SU-DHL-6 (cell line): ENCODE results near the gene DYNC1LI1.

Source experiments
- H2AFZ ChIP-seq: fragments of 200-600 bp; sonication (generic); 2 replicates; pipeline ENCODE4 v1.6.1; 2014; ENCODE audit warnings: low read depth, mild to moderate bottlenecking, moderate library complexity, mixed read lengths, antibody characterized with exemption, low read length; ENCODE audit not compliant: severe bottlenecking
- H3F3A ChIP-seq: fragments of 200-600 bp; shearing (Covaris generic); 2 replicates; pipeline ENCODE4 v1.6.0; 2016; ENCODE audit warnings: antibody characterized with exemption, mild to moderate bottlenecking; ENCODE audit not compliant: insufficient read depth
- H3K27ac ChIP-seq: fragments of 200-600 bp; sonication (generic); 2 replicates; pipeline ENCODE4 v1.5.1; 2016; ENCODE audit warnings: low read depth, mild to moderate bottlenecking, low read length, moderate library complexity, mixed read lengths
- H3K27me3 ChIP-seq: fragments of 200-600 bp; sonication (generic), shearing (Covaris generic); 2 replicates; pipeline ENCODE4 v1.6.0; 2014; ENCODE audit warnings: mild to moderate bottlenecking, low read length
- H3K36me3 ChIP-seq: fragments of 200-600 bp; sonication (generic); 2 replicates; pipeline ENCODE4 v1.6.1; 2014; ENCODE audit warnings: mild to moderate bottlenecking, low read length, mixed read lengths
- H3K4me2 ChIP-seq: fragments of 300-600, 200-600 bp; shearing (Covaris generic), sonication (generic); 2 replicates; pipeline ENCODE4 v1.6.0; 2014; ENCODE audit warnings: low read length, low read depth, mild to moderate bottlenecking; ENCODE audit not compliant: poor library complexity, severe bottlenecking
- H3K4me3 ChIP-seq: fragments of 200-600 bp; sonication (generic); 2 replicates; pipeline ENCODE4 v1.5.1; 2014; ENCODE audit warnings: antibody characterized with exemption, low read length, mild to moderate bottlenecking, mixed read lengths; ENCODE audit not compliant: insufficient read depth, poor library complexity, severe bottlenecking
- H3K79me2 ChIP-seq: fragments of 200-600 bp; sonication (generic); 2 replicates; pipeline ENCODE4 v1.6.1; 2014; ENCODE audit warnings: mild to moderate bottlenecking, low read length, moderate library complexity; ENCODE audit not compliant: insufficient read depth
- H3K9ac ChIP-seq: fragments of 200-600 bp; sonication (generic); 2 replicates; pipeline ENCODE4 v1.7.0; 2014; ENCODE audit warnings: mild to moderate bottlenecking, low read length
- H3K9me2 ChIP-seq: fragments of 200-600 bp; sonication (generic); replicated peaks from 2 replicates; pipeline ENCODE4 v1.6.1; 2014; ENCODE audit warnings: low read length; ENCODE audit not compliant: insufficient read depth
- H3K9me3 ChIP-seq: fragments of 200-600 bp; sonication (generic); 2 replicates; pipeline ENCODE4 v1.6.1; 2014; ENCODE audit warnings: low read length, mixed read lengths; ENCODE audit not compliant: insufficient read depth
- H4K20me1 ChIP-seq: fragments of 200-600 bp; sonication (generic); 2 replicates; pipeline ENCODE4 v1.6.1; 2014; ENCODE audit warnings: low read depth, mild to moderate bottlenecking, antibody characterized with exemption, low read length, moderate library complexity, mixed read lengths
- EZH2phosphoT487 ChIP-seq: fragments of 200-600 bp; sonication (generic), shearing (Covaris generic); conservative IDR thresholded peaks from 2 replicates; pipeline ENCODE4 v1.6.1; 2018; ENCODE audit warnings: mild to moderate bottlenecking, antibody characterized with exemption, low read length, moderate library complexity, mixed read lengths
- TF ChIP-seq, protein P1 (sequence below): fragments of 200-600 bp; sonication (generic); IDR thresholded peaks from one replicate; pipeline ENCODE4 v1.5.1; 2017; ENCODE audit warnings: antibody characterized with exemption, mild to moderate bottlenecking, low read length, moderate library complexity; ENCODE audit not compliant: insufficient read depth, poor library complexity, severe bottlenecking

The DYNC1LI1 gene

DNA sequence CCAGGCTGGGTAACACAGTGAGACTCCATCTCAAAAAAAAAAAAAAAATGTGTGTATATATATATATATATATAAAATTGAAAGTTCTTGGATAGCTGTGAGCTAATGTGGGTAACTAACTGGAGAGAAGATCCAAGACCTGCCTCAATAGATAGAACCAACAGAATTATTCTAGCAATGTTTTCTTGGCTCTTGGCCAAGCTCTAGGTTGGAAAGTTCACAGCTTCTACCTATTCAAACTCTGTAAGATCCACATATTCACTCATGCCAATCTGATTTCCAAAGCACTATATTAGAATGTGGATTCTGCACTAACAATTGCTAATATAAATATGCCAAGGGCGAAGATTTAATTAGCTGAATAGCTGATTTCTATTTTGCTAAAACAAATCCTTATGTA lies 38.2 kb downstream of the DYNC1LI1 start:
- H3K27ac ChIP-seq: no peak overlapping the region
- TF ChIP-seq EZH2phosphoT487: no peak
- TF ChIP-seq, protein P1, sequence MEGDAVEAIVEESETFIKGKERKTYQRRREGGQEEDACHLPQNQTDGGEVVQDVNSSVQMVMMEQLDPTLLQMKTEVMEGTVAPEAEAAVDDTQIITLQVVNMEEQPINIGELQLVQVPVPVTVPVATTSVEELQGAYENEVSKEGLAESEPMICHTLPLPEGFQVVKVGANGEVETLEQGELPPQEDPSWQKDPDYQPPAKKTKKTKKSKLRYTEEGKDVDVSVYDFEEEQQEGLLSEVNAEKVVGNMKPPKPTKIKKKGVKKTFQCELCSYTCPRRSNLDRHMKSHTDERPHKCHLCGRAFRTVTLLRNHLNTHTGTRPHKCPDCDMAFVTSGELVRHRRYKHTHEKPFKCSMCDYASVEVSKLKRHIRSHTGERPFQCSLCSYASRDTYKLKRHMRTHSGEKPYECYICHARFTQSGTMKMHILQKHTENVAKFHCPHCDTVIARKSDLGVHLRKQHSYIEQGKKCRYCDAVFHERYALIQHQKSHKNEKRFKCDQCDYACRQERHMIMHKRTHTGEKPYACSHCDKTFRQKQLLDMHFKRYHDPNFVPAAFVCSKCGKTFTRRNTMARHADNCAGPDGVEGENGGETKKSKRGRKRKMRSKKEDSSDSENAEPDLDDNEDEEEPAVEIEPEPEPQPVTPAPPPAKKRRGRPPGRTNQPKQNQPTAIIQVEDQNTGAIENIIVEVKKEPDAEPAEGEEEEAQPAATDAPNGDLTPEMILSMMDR: no peak
- peaks cover 14% of the 10 kb centered on the region; the same call in 1 of the 2 replicates for H3F3A ChIP-seq
- no peak overlapping the region for H3K4me2 ChIP-seq
- no peaks in the 10 kb centered on the region for H3K9me3 ChIP-seq
- no peaks in the 10 kb centered on the region for H3K79me2 ChIP-seq
- H4K20me1 ChIP-seq: no peaks in the 10 kb centered on the region
- no peaks in the 10 kb centered on the region for H3K27me3 ChIP-seq
- H3K36me3 ChIP-seq: peaks cover 28% of the 10 kb centered on the region
- H2AFZ ChIP-seq: no peak overlapping the region
- H3K9me2 ChIP-seq: no peaks in the 10 kb centered on the region
- H3K9ac ChIP-seq: no peak overlapping the region
- H3K4me3 ChIP-seq: no peak overlapping the region

DNA sequence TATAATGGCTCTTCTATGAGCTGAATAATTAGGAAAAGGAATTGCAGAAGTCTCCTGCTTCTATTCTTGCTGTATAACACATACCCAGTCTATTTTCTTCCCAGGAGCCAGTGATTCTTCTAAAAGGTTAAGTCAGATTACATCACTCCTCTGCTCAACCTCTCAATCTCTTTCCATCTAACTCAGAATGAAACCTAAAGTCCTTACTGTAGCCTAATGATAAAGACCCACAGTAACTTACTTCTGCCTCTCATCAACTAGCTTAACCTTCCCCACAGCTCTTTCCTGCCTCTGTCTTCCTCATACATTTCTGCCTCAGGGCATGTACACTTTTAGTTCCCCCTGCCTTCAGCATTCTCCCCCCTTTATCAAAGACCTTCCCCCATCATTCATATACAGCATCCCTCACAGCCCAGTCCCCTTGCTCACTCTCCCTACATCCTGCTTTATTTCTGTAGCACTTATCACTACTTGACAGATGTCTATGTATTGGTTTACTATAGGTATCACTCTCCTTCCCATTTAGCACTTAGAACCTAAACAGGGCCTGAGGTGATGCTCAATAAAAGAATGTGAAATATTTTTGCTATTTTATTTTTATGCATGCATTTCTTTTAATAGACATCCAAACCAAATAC lies 39.5 kb downstream of the DYNC1LI1 start:
- Histone ChIP-seq H3K79me2 (no peaks in the 10 kb centered on the region), H3K9ac (no peak overlapping the region), H3F3A (peaks cover 12% of the 10 kb centered on the region; the same call in 1 of the 2 replicates), H2AFZ (no peak overlapping the region), H3K27me3 (no peaks in the 10 kb centered on the region), H3K9me2 (no peaks in the 10 kb centered on the region), H3K9me3 (no peaks in the 10 kb centered on the region), H3K27ac (no peak overlapping the region), H3K4me2 (no peak overlapping the region), H4K20me1 (no peaks in the 10 kb centered on the region), H3K4me3 (no peak overlapping the region), H3K36me3 (peaks cover 35% of the 10 kb centered on the region)
- TF ChIP-seq, protein P1: no peak

GRCh38 chr3:32525720-32526119 lies 44.9 kb downstream of the DYNC1LI1 start:
- H3K27ac ChIP-seq: no peak overlapping the region
- no peak overlapping the region for H3K4me3 ChIP-seq
- no peak overlapping the region for H2AFZ ChIP-seq
- peaks cover 9% of the 10 kb centered on the region; the same call in 1 of the 2 replicates for H3F3A ChIP-seq
- no peaks in the 10 kb centered on the region for H3K79me2 ChIP-seq
- no peak for TF ChIP-seq EZH2phosphoT487
- TF ChIP-seq, protein P1: no peak
- H3K9me2 ChIP-seq: no peaks in the 10 kb centered on the region
- no peak overlapping the region for H3K4me2 ChIP-seq
- peaks cover 30% of the 10 kb centered on the region for H3K36me3 ChIP-seq
- no peaks in the 10 kb centered on the region for H4K20me1 ChIP-seq
- no peaks in the 10 kb centered on the region for H3K27me3 ChIP-seq
- no peak overlapping the region for H3K9ac ChIP-seq
- H3K9me3 ChIP-seq: no peaks in the 10 kb centered on the region
